ENCODE measurements around the gene PAX9. TPM values are rescaled to one million over a fixed set of nuclear protein-coding genes. Genes with fewer than 3 reads are reported as not detected.

PAX9 gene
- total and polyA plus RNA-seq, 2 of the 13 experiments (the other 11 are each of a cell fraction or from before 2014, with no cell fraction given), result 0.03 TPM; not detected in 1

- TF ChIP-seq, protein P1, sequence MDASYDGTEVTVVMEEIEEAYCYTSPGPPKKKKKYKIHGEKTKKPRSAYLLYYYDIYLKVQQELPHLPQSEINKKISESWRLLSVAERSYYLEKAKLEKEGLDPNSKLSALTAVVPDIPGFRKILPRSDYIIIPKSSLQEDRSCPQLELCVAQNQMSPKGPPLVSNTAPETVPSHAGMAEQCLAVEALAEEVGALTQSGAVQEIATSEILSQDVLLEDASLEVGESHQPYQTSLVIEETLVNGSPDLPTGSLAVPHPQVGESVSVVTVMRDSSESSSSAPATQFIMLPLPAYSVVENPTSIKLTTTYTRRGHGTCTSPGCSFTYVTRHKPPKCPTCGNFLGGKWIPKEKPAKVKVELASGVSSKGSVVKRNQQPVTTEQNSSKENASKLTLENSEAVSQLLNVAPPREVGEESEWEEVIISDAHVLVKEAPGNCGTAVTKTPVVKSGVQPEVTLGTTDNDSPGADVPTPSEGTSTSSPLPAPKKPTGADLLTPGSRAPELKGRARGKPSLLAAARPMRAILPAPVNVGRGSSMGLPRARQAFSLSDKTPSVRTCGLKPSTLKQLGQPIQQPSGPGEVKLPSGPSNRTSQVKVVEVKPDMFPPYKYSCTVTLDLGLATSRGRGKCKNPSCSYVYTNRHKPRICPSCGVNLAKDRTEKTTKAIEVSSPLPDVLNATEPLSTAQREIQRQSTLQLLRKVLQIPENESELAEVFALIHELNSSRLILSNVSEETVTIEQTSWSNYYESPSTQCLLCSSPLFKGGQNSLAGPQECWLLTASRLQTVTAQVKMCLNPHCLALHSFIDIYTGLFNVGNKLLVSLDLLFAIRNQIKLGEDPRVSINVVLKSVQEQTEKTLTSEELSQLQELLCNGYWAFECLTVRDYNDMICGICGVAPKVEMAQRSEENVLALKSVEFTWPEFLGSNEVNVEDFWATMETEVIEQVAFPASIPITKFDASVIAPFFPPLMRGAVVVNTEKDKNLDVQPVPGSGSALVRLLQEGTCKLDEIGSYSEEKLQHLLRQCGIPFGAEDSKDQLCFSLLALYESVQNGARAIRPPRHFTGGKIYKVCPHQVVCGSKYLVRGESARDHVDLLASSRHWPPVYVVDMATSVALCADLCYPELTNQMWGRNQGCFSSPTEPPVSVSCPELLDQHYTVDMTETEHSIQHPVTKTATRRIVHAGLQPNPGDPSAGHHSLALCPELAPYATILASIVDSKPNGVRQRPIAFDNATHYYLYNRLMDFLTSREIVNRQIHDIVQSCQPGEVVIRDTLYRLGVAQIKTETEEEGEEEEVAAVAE (CRISPR knock-in tag; IDR thresholded peaks at IDR 0.05; ENCODE audit: borderline replicate concordance), result 0 out of 2 replicates have a peak, but pooled peaks have one; percentile 25
- TF ChIP-seq, protein P2, sequence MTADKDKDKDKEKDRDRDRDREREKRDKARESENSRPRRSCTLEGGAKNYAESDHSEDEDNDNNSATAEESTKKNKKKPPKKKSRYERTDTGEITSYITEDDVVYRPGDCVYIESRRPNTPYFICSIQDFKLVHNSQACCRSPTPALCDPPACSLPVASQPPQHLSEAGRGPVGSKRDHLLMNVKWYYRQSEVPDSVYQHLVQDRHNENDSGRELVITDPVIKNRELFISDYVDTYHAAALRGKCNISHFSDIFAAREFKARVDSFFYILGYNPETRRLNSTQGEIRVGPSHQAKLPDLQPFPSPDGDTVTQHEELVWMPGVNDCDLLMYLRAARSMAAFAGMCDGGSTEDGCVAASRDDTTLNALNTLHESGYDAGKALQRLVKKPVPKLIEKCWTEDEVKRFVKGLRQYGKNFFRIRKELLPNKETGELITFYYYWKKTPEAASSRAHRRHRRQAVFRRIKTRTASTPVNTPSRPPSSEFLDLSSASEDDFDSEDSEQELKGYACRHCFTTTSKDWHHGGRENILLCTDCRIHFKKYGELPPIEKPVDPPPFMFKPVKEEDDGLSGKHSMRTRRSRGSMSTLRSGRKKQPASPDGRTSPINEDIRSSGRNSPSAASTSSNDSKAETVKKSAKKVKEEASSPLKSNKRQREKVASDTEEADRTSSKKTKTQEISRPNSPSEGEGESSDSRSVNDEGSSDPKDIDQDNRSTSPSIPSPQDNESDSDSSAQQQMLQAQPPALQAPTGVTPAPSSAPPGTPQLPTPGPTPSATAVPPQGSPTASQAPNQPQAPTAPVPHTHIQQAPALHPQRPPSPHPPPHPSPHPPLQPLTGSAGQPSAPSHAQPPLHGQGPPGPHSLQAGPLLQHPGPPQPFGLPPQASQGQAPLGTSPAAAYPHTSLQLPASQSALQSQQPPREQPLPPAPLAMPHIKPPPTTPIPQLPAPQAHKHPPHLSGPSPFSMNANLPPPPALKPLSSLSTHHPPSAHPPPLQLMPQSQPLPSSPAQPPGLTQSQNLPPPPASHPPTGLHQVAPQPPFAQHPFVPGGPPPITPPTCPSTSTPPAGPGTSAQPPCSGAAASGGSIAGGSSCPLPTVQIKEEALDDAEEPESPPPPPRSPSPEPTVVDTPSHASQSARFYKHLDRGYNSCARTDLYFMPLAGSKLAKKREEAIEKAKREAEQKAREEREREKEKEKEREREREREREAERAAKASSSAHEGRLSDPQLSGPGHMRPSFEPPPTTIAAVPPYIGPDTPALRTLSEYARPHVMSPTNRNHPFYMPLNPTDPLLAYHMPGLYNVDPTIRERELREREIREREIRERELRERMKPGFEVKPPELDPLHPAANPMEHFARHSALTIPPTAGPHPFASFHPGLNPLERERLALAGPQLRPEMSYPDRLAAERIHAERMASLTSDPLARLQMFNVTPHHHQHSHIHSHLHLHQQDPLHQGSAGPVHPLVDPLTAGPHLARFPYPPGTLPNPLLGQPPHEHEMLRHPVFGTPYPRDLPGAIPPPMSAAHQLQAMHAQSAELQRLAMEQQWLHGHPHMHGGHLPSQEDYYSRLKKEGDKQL (CRISPR knock-in tag; IDR thresholded peaks at IDR 0.05; ENCODE audit: low read depth), result no peak
- TF ChIP-seq NR2F1 (CRISPR knock-in tag; IDR thresholded peaks at IDR 0.05) (0 out of 4 replicates have a peak, but pooled peaks of 1 of the 2 experiments have one; percentile 33), ZNF501 (CRISPR knock-in tag; IDR thresholded peaks at IDR 0.05) (0 out of 2 replicates have a peak, but pooled peaks have one; percentile 26), ZNF816 (CRISPR knock-in tag; IDR thresholded peaks at IDR 0.05; ENCODE audit: borderline replicate concordance) (no peak), ZNF782 (CRISPR knock-in tag; IDR thresholded peaks at IDR 0.05; ENCODE audit: borderline replicate concordance) (no peak), ZNF333 (CRISPR knock-in tag; IDR thresholded peaks at IDR 0.05; ENCODE audit: borderline replicate concordance) (no peak), ZNF569 (CRISPR knock-in tag; IDR thresholded peaks at IDR 0.05; ENCODE audit: borderline replicate concordance) (no peak), ZNF274 (CRISPR knock-in tag; IDR thresholded peaks at IDR 0.05) (no peak), SP140L (CRISPR knock-in tag; IDR thresholded peaks at IDR 0.05; ENCODE audit: borderline replicate concordance) (no peak), FOXK1 (CRISPR knock-in tag; IDR thresholded peaks at IDR 0.05; ENCODE audit: borderline replicate concordance, low read depth) (peak; percentile 65; the same call in 1 of the 2 replicates), ELF3 (CRISPR knock-in tag; IDR thresholded peaks at IDR 0.05) (0 out of 2 replicates have a peak, but pooled peaks have one; percentile 36), THAP7 (CRISPR knock-in tag; IDR thresholded peaks at IDR 0.05) (no peak)
- TF ChIP-seq, protein P3, sequence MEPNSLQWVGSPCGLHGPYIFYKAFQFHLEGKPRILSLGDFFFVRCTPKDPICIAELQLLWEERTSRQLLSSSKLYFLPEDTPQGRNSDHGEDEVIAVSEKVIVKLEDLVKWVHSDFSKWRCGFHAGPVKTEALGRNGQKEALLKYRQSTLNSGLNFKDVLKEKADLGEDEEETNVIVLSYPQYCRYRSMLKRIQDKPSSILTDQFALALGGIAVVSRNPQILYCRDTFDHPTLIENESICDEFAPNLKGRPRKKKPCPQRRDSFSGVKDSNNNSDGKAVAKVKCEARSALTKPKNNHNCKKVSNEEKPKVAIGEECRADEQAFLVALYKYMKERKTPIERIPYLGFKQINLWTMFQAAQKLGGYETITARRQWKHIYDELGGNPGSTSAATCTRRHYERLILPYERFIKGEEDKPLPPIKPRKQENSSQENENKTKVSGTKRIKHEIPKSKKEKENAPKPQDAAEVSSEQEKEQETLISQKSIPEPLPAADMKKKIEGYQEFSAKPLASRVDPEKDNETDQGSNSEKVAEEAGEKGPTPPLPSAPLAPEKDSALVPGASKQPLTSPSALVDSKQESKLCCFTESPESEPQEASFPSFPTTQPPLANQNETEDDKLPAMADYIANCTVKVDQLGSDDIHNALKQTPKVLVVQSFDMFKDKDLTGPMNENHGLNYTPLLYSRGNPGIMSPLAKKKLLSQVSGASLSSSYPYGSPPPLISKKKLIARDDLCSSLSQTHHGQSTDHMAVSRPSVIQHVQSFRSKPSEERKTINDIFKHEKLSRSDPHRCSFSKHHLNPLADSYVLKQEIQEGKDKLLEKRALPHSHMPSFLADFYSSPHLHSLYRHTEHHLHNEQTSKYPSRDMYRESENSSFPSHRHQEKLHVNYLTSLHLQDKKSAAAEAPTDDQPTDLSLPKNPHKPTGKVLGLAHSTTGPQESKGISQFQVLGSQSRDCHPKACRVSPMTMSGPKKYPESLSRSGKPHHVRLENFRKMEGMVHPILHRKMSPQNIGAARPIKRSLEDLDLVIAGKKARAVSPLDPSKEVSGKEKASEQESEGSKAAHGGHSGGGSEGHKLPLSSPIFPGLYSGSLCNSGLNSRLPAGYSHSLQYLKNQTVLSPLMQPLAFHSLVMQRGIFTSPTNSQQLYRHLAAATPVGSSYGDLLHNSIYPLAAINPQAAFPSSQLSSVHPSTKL (CRISPR knock-in tag; IDR thresholded peaks at IDR 0.05), result peak; percentile 61
These were observed 36.6 kb upstream of the PAX9 start (continued) for GRCh38 chr14:36625014-36625413.

Data from HepG2 (cell line).